ENCODE results near the gene GRID2.

GRID2 gene

DNA sequence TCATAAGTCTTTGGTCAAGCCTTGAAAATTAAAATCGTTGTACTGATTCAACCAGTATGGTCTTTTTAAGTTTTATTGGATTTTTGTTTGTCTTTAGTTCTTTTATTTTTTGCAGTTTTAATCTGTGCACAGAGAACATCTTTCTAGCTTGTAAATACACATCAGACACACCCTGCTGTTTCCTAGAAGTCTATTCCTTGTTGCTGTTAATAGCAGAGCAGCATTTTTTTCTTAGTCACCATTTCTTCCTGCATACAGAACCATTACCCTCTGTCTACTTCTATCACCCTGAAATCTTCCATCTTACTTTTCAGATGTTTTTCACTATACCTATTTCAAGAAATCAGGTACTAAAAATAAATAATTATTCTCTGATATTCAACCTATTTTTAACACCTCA, 375.4 kb downstream of the GRID2 start:
- TF ChIP-seq CTCF (IDR thresholded peaks at IDR 0.05) (no peak), ZFX (IDR thresholded peaks at IDR 0.05; ENCODE audit: borderline replicate concordance) (no peak)
- no peak overlapping the region for H3K27ac ChIP-seq

GRCh38 chr4:92714640-92715039, 410.9 kb downstream of the GRID2 start:
- TF ChIP-seq ZFX (IDR thresholded peaks at IDR 0.05; ENCODE audit: borderline replicate concordance) (no peak), CTCF (IDR thresholded peaks at IDR 0.05) (no peak)
- H3K27ac ChIP-seq, result no peak overlapping the region

GRCh38 chr4:92733231-92733630, 429.5 kb downstream of the GRID2 start:
- TF ChIP-seq ZFX (IDR thresholded peaks at IDR 0.05; ENCODE audit: borderline replicate concordance) (no peak), CTCF (IDR thresholded peaks at IDR 0.05) (no peak)
- no peak overlapping the region for H3K27ac ChIP-seq

GRCh38 chr4:92735025-92735665, 431.4 kb downstream of the GRID2 start:
- no peak overlapping the region for H3K27ac ChIP-seq
- peak; percentile 52 for TF ChIP-seq CTCF (IDR thresholded peaks at IDR 0.05)
- no peak for TF ChIP-seq ZFX (IDR thresholded peaks at IDR 0.05; ENCODE audit: borderline replicate concordance)

GRCh38 chr4:92760433-92760832, 456.7 kb downstream of the GRID2 start:
- TF ChIP-seq ZFX (IDR thresholded peaks at IDR 0.05; ENCODE audit: borderline replicate concordance) (no peak), CTCF (IDR thresholded peaks at IDR 0.05) (no peak)
- peak overlapping the region; percentile 70 for H3K27ac ChIP-seq

GRCh38 chr4:92776080-92776479, 472.3 kb downstream of the GRID2 start:
- TF ChIP-seq CTCF (IDR thresholded peaks at IDR 0.05), result no peak
- TF ChIP-seq ZFX (IDR thresholded peaks at IDR 0.05; ENCODE audit: borderline replicate concordance), result no peak
- H3K27ac ChIP-seq, result no peak overlapping the region

GRCh38 chr4:92789741-92790140, 486.0 kb downstream of the GRID2 start:
- TF ChIP-seq ZFX (IDR thresholded peaks at IDR 0.05; ENCODE audit: borderline replicate concordance) (no peak), CTCF (IDR thresholded peaks at IDR 0.05) (no peak)
- no peak overlapping the region for H3K27ac ChIP-seq
